Vagina (tissue), 2 donors: Measurements from ENCODE around the gene LRRN1.

ENCODE experiments used
- POLR2AphosphoS5 ChIP-seq, 2 donors: sonication (generic); formaldehyde crosslinking; IDR thresholded peaks; one replicate each; pipeline ENCODE4 v1.9.0; 2017; ENCODE audit warnings: antibody characterized with exemption in 2 of 2, mild to moderate bottlenecking in 2 of 2, low read depth in 1 of 2; ENCODE audit not compliant: insufficient read depth in 1 of 2
- TF ChIP-seq, protein P1 (sequence below), 3 experiments: fragments of 450-650 bp in 2 of 3; fragments of 200-600 bp in 1 of 3; sonication (generic) in 1 of 3; IDR thresholded peaks; one replicate each; pipeline ENCODE4 v1.5.1; 2017 to 2019; ENCODE audit warnings: antibody characterized with exemption in 3 of 3, mild to moderate bottlenecking in 2 of 3, moderate library complexity in 2 of 3

GRCh38 chr3:3804560-3804959 is 5.3 kb downstream of the LRRN1 start:
- TF ChIP-seq, protein P1, sequence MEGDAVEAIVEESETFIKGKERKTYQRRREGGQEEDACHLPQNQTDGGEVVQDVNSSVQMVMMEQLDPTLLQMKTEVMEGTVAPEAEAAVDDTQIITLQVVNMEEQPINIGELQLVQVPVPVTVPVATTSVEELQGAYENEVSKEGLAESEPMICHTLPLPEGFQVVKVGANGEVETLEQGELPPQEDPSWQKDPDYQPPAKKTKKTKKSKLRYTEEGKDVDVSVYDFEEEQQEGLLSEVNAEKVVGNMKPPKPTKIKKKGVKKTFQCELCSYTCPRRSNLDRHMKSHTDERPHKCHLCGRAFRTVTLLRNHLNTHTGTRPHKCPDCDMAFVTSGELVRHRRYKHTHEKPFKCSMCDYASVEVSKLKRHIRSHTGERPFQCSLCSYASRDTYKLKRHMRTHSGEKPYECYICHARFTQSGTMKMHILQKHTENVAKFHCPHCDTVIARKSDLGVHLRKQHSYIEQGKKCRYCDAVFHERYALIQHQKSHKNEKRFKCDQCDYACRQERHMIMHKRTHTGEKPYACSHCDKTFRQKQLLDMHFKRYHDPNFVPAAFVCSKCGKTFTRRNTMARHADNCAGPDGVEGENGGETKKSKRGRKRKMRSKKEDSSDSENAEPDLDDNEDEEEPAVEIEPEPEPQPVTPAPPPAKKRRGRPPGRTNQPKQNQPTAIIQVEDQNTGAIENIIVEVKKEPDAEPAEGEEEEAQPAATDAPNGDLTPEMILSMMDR (IDR thresholded peaks at IDR 0.05), result no peak
- TF ChIP-seq POLR2AphosphoS5 (IDR thresholded peaks at IDR 0.05; ENCODE audit: insufficient read depth in 1 of 2, low read depth in 1 of 2), result no peak
